ENCODE data around the gene FGD3. TPM values are rescaled to one million over a fixed set of nuclear protein-coding genes. Genes with fewer than 3 reads are reported as not detected.
"Not testable (repeated sequence)": the region's sequence is repeated elsewhere in the genome, so short reads cannot be mapped to it uniquely, and the experiment has no call there.

The FGD3 gene
- total RNA-seq (under 0.01 TPM in 1 of 2 replicates, not detected in the other), polyA plus RNA-seq (not detected in 2 replicates), polyA minus RNA-seq (ENCODE audit: low replicate concordance) (not detected in 2 replicates)
- not detected in 2 replicates for polyA plus RNA-seq (2012)

GRCh38 chr9:92947268-92948037 lies at the start of gene FGD3:
FGD3 (plus strand) TSS chr9:92947523; CDS start chr9:92976257, 28,734 bp downstream.
- DNase-seq (ENCODE audit: low read depth in 2 of 2) = peak in 1 of 2 donors; percentile 32
- no peak within 1 kb of the TSS for H3K27ac ChIP-seq (ENCODE audit: insufficient read depth, low read length)
- H3K4me1 ChIP-seq (ENCODE audit: control insufficient read depth, extremely low read depth, insufficient read depth, low read length) = no peaks in the 10 kb centered on the region
- no peaks in the 10 kb centered on the region for H4K20me1 ChIP-seq (ENCODE audit: control insufficient read depth, extremely low read depth, insufficient read depth, low read length)
- H3K27me3 ChIP-seq (ENCODE audit: control insufficient read depth, insufficient read depth, low read length) = peaks cover 18% of the 10 kb centered on the region
- no peak within 1 kb of the TSS for H2AFZ ChIP-seq (ENCODE audit: low read length)
- H3K9ac ChIP-seq (ENCODE audit: insufficient read depth, low read length) = no peak within 1 kb of the TSS
- H3K4me2 ChIP-seq (ENCODE audit: extremely low read depth, insufficient read depth, low read length) = peak within 1 kb of the TSS; percentile 75
- TF ChIP-seq CTCF (conservative IDR thresholded peaks at IDR 0.05 in 1 of 2, IDR thresholded peaks at IDR 0.05 in 1 of 2; ENCODE audit: low read depth in 1 of 2, low read length in 2 of 2) = no peak
- TF ChIP-seq EZH2 (IDR thresholded peaks at IDR 0.05; ENCODE audit: low read length, missing control alignments) = no peak
- no peaks in the 10 kb centered on the region for H3K36me3 ChIP-seq (ENCODE audit: control insufficient read depth, insufficient read depth, low read length)
- no peaks in the 10 kb centered on the region for H3K9me3 ChIP-seq (ENCODE audit: control insufficient read depth, insufficient read depth, low read depth, low read length)
- no peaks in the 10 kb centered on the region for H3K79me2 ChIP-seq (ENCODE audit: control insufficient read depth, insufficient read depth, low read length)
- H3K4me3 ChIP-seq (replicated peaks in 1 of 4; ENCODE audit: control extremely low read depth in 1 of 4, insufficient read depth in 1 of 4, low read depth in 3 of 4, low read length in 4 of 4) = peak within 1 kb of the TSS in 3 of 4 experiments; percentile 21 to 44 (median 38)

GRCh38 chr9:92905137-92905536 lies 42.2 kb upstream of the FGD3 start:
- not testable (repeated sequence) for H3K4me2 ChIP-seq (ENCODE audit: extremely low read depth, insufficient read depth, low read length); DNase-seq (ENCODE audit: low read depth in 2 of 2); H3K4me3 ChIP-seq (replicated peaks in 1 of 4; ENCODE audit: control extremely low read depth in 1 of 4, insufficient read depth in 1 of 4, low read depth in 3 of 4, low read length in 4 of 4); H3K27me3 ChIP-seq (ENCODE audit: control insufficient read depth, insufficient read depth, low read length); H3K79me2 ChIP-seq (ENCODE audit: control insufficient read depth, insufficient read depth, low read length); H2AFZ ChIP-seq (ENCODE audit: low read length); H4K20me1 ChIP-seq (ENCODE audit: control insufficient read depth, extremely low read depth, insufficient read depth, low read length); H3K9ac ChIP-seq (ENCODE audit: insufficient read depth, low read length); H3K4me1 ChIP-seq (ENCODE audit: control insufficient read depth, extremely low read depth, insufficient read depth, low read length); H3K36me3 ChIP-seq (ENCODE audit: control insufficient read depth, insufficient read depth, low read length); H3K27ac ChIP-seq (ENCODE audit: insufficient read depth, low read length); H3K9me3 ChIP-seq (ENCODE audit: control insufficient read depth, insufficient read depth, low read depth, low read length)

GRCh38 chr9:92911511-92912475 lies 35.5 kb upstream of the FGD3 start:
- no peaks in the 10 kb centered on the region for H3K79me2 ChIP-seq (ENCODE audit: control insufficient read depth, insufficient read depth, low read length)
- H3K27ac ChIP-seq (ENCODE audit: insufficient read depth, low read length) = no peak overlapping the region
- peaks cover 6% of the 10 kb centered on the region for H3K27me3 ChIP-seq (ENCODE audit: control insufficient read depth, insufficient read depth, low read length)
- no peak overlapping the region for H2AFZ ChIP-seq (ENCODE audit: low read length)
- no peaks in the 10 kb centered on the region for H4K20me1 ChIP-seq (ENCODE audit: control insufficient read depth, extremely low read depth, insufficient read depth, low read length)
- H3K4me1 ChIP-seq (ENCODE audit: control insufficient read depth, extremely low read depth, insufficient read depth, low read length) = no peaks in the 10 kb centered on the region
- H3K36me3 ChIP-seq (ENCODE audit: control insufficient read depth, insufficient read depth, low read length) = no peaks in the 10 kb centered on the region
- H3K9me3 ChIP-seq (ENCODE audit: control insufficient read depth, insufficient read depth, low read depth, low read length) = no peaks in the 10 kb centered on the region
- no peak for TF ChIP-seq EZH2 (IDR thresholded peaks at IDR 0.05; ENCODE audit: low read length, missing control alignments)
- no peak overlapping the region for H3K4me2 ChIP-seq (ENCODE audit: extremely low read depth, insufficient read depth, low read length)
- DNase-seq (ENCODE audit: low read depth in 2 of 2) = peak in 1 of 2 donors; percentile 19
- H3K9ac ChIP-seq (ENCODE audit: insufficient read depth, low read length) = no peak overlapping the region
- no peak overlapping the region for H3K4me3 ChIP-seq (replicated peaks in 1 of 4; ENCODE audit: control extremely low read depth in 1 of 4, insufficient read depth in 1 of 4, low read depth in 3 of 4, low read length in 4 of 4)

Data from fibroblast of lung (primary cell).